Activated CD4-positive, alpha-beta T cell treated with anti-CD3 and anti-CD28 coated beads for 48 hours (primary cell): ENCODE data around the gene BLCAP.
"Not testable (repeated sequence)": the region's sequence is repeated elsewhere in the genome, so short reads cannot be mapped to it uniquely, and the experiment has no call there.

Experiments
- DNase-seq: peaks from one replicate; pipeline ENCODE4 v3.0.0-alpha.2; 2020

The BLCAP gene

GRCh38 chr20:37511610-37512275 lies 15.9 kb downstream of the BLCAP start:
- no peak for DNase-seq

GRCh38 chr20:37510226-37510625 lies 17.4 kb downstream of the BLCAP start:
- DNase-seq = no peak

GRCh38 chr20:37506152-37506725 lies 21.4 kb downstream of the BLCAP start:
- DNase-seq = no peak

GRCh38 chr20:37505263-37506151 lies 22.2 kb downstream of the BLCAP start:
- no peak for DNase-seq

GRCh38 chr20:37504404-37505096 lies 23.1 kb downstream of the BLCAP start:
- no peak for DNase-seq

- no peak for DNase-seq
Observed at GRCh38 chr20:37503256-37503927, 24.3 kb downstream of the BLCAP start.

- DNase-seq = no peak
Observed at GRCh38 chr20:37502654-37503053, 25.0 kb downstream of the BLCAP start.

- DNase-seq = no peak
Observed at GRCh38 chr20:37501940-37502339, 25.7 kb downstream of the BLCAP start.

GRCh38 chr20:37500311-37500710 lies 27.4 kb downstream of the BLCAP start:
- no peak for DNase-seq

GRCh38 chr20:37498066-37498665 lies 29.5 kb downstream of the BLCAP start:
- no peak for DNase-seq

- no peak for DNase-seq
Observed at GRCh38 chr20:37494796-37495195, 32.9 kb downstream of the BLCAP start.

- DNase-seq = no peak
Observed at GRCh38 chr20:37494301-37494700, 33.4 kb downstream of the BLCAP start.

- DNase-seq = no peak
Observed at GRCh38 chr20:37492945-37493344, 34.7 kb downstream of the BLCAP start.

GRCh38 chr20:37492096-37492625 lies 35.5 kb downstream of the BLCAP start:
- DNase-seq = no peak

GRCh38 chr20:37490663-37491350 lies 36.9 kb downstream of the BLCAP start:
- no peak for DNase-seq

- not testable (repeated sequence) for DNase-seq
Observed at GRCh38 chr20:37486209-37486608, 41.5 kb downstream of the BLCAP start.

GRCh38 chr20:37484331-37484730 lies 43.3 kb downstream of the BLCAP start:
- DNase-seq = no peak

- no peak for DNase-seq
Observed at GRCh38 chr20:37481610-37482009, 46.1 kb downstream of the BLCAP start.

- DNase-seq = no peak
Observed at GRCh38 chr20:37480919-37481318, 46.8 kb downstream of the BLCAP start.

GRCh38 chr20:37479925-37480691 lies 47.6 kb downstream of the BLCAP start:
- DNase-seq = no peak

- DNase-seq = no peak
Observed at GRCh38 chr20:37479266-37479665, 48.4 kb downstream of the BLCAP start.
